ENCODE results near the gene TJAP1.

Gene TJAP1

GRCh38 chr6:43508481-43509141 is 31.2 kb downstream of the TJAP1 start:
- no peak overlapping the region for H3K27ac ChIP-seq
- DNase-seq (ENCODE audit: low read depth, low spot score), result no peak
- H3K9me3 ChIP-seq (ENCODE audit: low read depth, low read length), result no peaks in the 10 kb centered on the region
- peaks cover 22% of the 10 kb centered on the region; the same call in 1 of the 2 replicates for H3K36me3 ChIP-seq (ENCODE audit: insufficient read depth, low read length)
- no peak overlapping the region for H3K4me3 ChIP-seq
- no peak overlapping the region for H3K9ac ChIP-seq (ENCODE audit: insufficient read length)
- no peak for TF ChIP-seq EZH2 (IDR thresholded peaks at IDR 0.05)

GRCh38 chr6:43509142-43509983 is 32.0 kb downstream of the TJAP1 start:
- TF ChIP-seq EZH2 (IDR thresholded peaks at IDR 0.05) (no peak), POLR2AphosphoS5 (IDR thresholded peaks at IDR 0.05; ENCODE audit: borderline replicate concordance, low read depth, low read length) (no peak)
- no peak for DNase-seq (ENCODE audit: low read depth, low spot score)
- peak overlapping the region; percentile 82 for H3K4me3 ChIP-seq
- no peak overlapping the region for H3K27ac ChIP-seq
- no peak overlapping the region for H3K9ac ChIP-seq (ENCODE audit: insufficient read length)
- peaks cover 24% of the 10 kb centered on the region; the same call in 1 of the 2 replicates for H3K36me3 ChIP-seq (ENCODE audit: insufficient read depth, low read length)
- H3K9me3 ChIP-seq (ENCODE audit: low read depth, low read length), result no peaks in the 10 kb centered on the region

GRCh38 chr6:43509984-43510826 is 32.8 kb downstream of the TJAP1 start, which contains the start of gene LRRC73:
Gene LRRC73, minus strand, starts transcription at chr6:43510346. Its CDS starts 561 bp downstream, at chr6:43509785.
- Histone ChIP-seq H3K27ac (no peak within 1 kb of the TSS), H3K9me3 (ENCODE audit: low read depth, low read length) (no peaks in the 10 kb centered on the region), H3K4me3 (peak within 1 kb of the TSS; percentile 82), H3K36me3 (ENCODE audit: insufficient read depth, low read length) (peaks cover 30% of the 10 kb centered on the region), H3K9ac (ENCODE audit: insufficient read length) (no peak within 1 kb of the TSS)
- TF ChIP-seq EZH2 (IDR thresholded peaks at IDR 0.05), result no peak
- no peak for TF ChIP-seq FOXP2 (optimal IDR thresholded peaks at IDR 0.05; ENCODE audit: control extremely low read depth, extremely low read length, insufficient read depth)
- no peak for TF ChIP-seq POLR2AphosphoS5 (IDR thresholded peaks at IDR 0.05; ENCODE audit: borderline replicate concordance, low read depth, low read length)
- no peak for DNase-seq (ENCODE audit: low read depth, low spot score)

- TF ChIP-seq EZH2 (IDR thresholded peaks at IDR 0.05) (no peak), POLR2AphosphoS5 (IDR thresholded peaks at IDR 0.05; ENCODE audit: borderline replicate concordance, low read depth, low read length) (no peak), FOXP2 (optimal IDR thresholded peaks at IDR 0.05; ENCODE audit: control extremely low read depth, extremely low read length, insufficient read depth) (no peak)
- Histone ChIP-seq H3K9ac (ENCODE audit: insufficient read length) (no peak overlapping the region), H3K4me3 (no peak overlapping the region), H3K9me3 (ENCODE audit: low read depth, low read length) (no peaks in the 10 kb centered on the region), H3K36me3 (ENCODE audit: insufficient read depth, low read length) (peaks cover 36% of the 10 kb centered on the region), H3K27ac (no peak overlapping the region)
- DNase-seq (ENCODE audit: low read depth, low spot score), result no peak
Measured at GRCh38 chr6:43510827-43511163, 33.4 kb downstream of the TJAP1 start.

GRCh38 chr6:43511824-43512415 is 34.5 kb downstream of the TJAP1 start:
- no peaks in the 10 kb centered on the region for H3K9me3 ChIP-seq (ENCODE audit: low read depth, low read length)
- no peak for TF ChIP-seq POLR2AphosphoS5 (IDR thresholded peaks at IDR 0.05; ENCODE audit: borderline replicate concordance, low read depth, low read length)
- no peak for TF ChIP-seq EZH2 (IDR thresholded peaks at IDR 0.05)
- TF ChIP-seq FOXP2 (optimal IDR thresholded peaks at IDR 0.05; ENCODE audit: control extremely low read depth, extremely low read length, insufficient read depth), result no peak
- DNase-seq (ENCODE audit: low read depth, low spot score), result no peak
- no peak overlapping the region for H3K27ac ChIP-seq
- no peak overlapping the region for H3K9ac ChIP-seq (ENCODE audit: insufficient read length)
- H3K4me3 ChIP-seq, result no peak overlapping the region
- peaks cover 37% of the 10 kb centered on the region for H3K36me3 ChIP-seq (ENCODE audit: insufficient read depth, low read length)

- TF ChIP-seq EZH2 (IDR thresholded peaks at IDR 0.05) (no peak), FOXP2 (optimal IDR thresholded peaks at IDR 0.05; ENCODE audit: control extremely low read depth, extremely low read length, insufficient read depth) (no peak), POLR2AphosphoS5 (IDR thresholded peaks at IDR 0.05; ENCODE audit: borderline replicate concordance, low read depth, low read length) (no peak)
- no peaks in the 10 kb centered on the region for H3K9me3 ChIP-seq (ENCODE audit: low read depth, low read length)
- H3K9ac ChIP-seq (ENCODE audit: insufficient read length), result peak overlapping the region; percentile 96
- no peak overlapping the region for H3K27ac ChIP-seq
- peaks cover 57% of the 10 kb centered on the region for H3K36me3 ChIP-seq (ENCODE audit: insufficient read depth, low read length)
- DNase-seq (ENCODE audit: low read depth, low spot score), result no peak
- peak overlapping the region; percentile 99 for H3K4me3 ChIP-seq
Measured at GRCh38 chr6:43515808-43516207, 38.4 kb downstream of the TJAP1 start.

- no peaks in the 10 kb centered on the region for H3K9me3 ChIP-seq (ENCODE audit: low read depth, low read length)
- TF ChIP-seq POLR2AphosphoS5 (IDR thresholded peaks at IDR 0.05; ENCODE audit: borderline replicate concordance, low read depth, low read length) (no peak), FOXP2 (optimal IDR thresholded peaks at IDR 0.05; ENCODE audit: control extremely low read depth, extremely low read length, insufficient read depth) (no peak), EZH2 (IDR thresholded peaks at IDR 0.05) (no peak)
- peak overlapping the region; percentile 99 for H3K4me3 ChIP-seq
- peak overlapping the region; percentile 96 for H3K9ac ChIP-seq (ENCODE audit: insufficient read length)
- no peak for DNase-seq (ENCODE audit: low read depth, low spot score)
- peak overlapping the region; percentile 59; the same call in 1 of the 2 replicates for H3K27ac ChIP-seq
- H3K36me3 ChIP-seq (ENCODE audit: insufficient read depth, low read length), result peaks cover 62% of the 10 kb centered on the region
Measured at GRCh38 chr6:43516367-43516696, 39.0 kb downstream of the TJAP1 start.
